GM18909 (cell line): ENCODE data around the gene MBTPS2.
"Not testable (repeated sequence)": the region's sequence is repeated elsewhere in the genome, so short reads cannot be mapped to it uniquely, and the experiment has no call there.

Source experiments
- ATAC-seq: cut with Tn5 transposase; IDR thresholded peaks from one replicate; pipeline ENCODE4 v1.9.1; 2021; ENCODE audit warnings: mild to moderate bottlenecking; ENCODE audit not compliant: unreplicated experiment, poor library complexity

The MBTPS2 gene

GRCh38 chrX:21855937-21856415 is 16.6 kb downstream of the MBTPS2 start, which contains the start of gene YY2:
TSS of gene YY2 (plus strand) at chrX:21855987. CDS start at chrX:21856485, 498 bp downstream.
- ATAC-seq: no peak

GRCh38 chrX:21856504-21856903 is 17.1 kb downstream of the MBTPS2 start:
- ATAC-seq: no peak

- no peak for ATAC-seq
Observed at GRCh38 chrX:21863241-21863640, 23.8 kb downstream of the MBTPS2 start.

- no peak for ATAC-seq
Observed at GRCh38 chrX:21865436-21865835, 26.0 kb downstream of the MBTPS2 start.

GRCh38 chrX:21870494-21870893 is 31.1 kb downstream of the MBTPS2 start:
- no peak for ATAC-seq

GRCh38 chrX:21873063-21873775 is 33.8 kb downstream of the MBTPS2 start:
- ATAC-seq: no peak

GRCh38 chrX:21874182-21874581 is 34.8 kb downstream of the MBTPS2 start:
- not testable (repeated sequence) for ATAC-seq

GRCh38 chrX:21875013-21875412 is 35.6 kb downstream of the MBTPS2 start:
- ATAC-seq: no peak

GRCh38 chrX:21881881-21882574 is 42.6 kb downstream of the MBTPS2 start:
- ATAC-seq: no peak

- ATAC-seq: no peak
Observed at GRCh38 chrX:21883258-21883657, 43.8 kb downstream of the MBTPS2 start.

- ATAC-seq: no peak
Observed at GRCh38 chrX:21885568-21885967, 46.2 kb downstream of the MBTPS2 start.

GRCh38 chrX:21905313-21905712 is 65.9 kb downstream of the MBTPS2 start:
- no peak for ATAC-seq

- no peak for ATAC-seq
Observed at GRCh38 chrX:21905953-21906352, 66.5 kb downstream of the MBTPS2 start.

- ATAC-seq: no peak
Observed at GRCh38 chrX:21907260-21907659, 67.8 kb downstream of the MBTPS2 start.

- ATAC-seq: no peak
Observed at GRCh38 chrX:21911481-21911880, 72.1 kb downstream of the MBTPS2 start.

GRCh38 chrX:21912220-21912619 is 72.8 kb downstream of the MBTPS2 start:
- ATAC-seq: no peak

GRCh38 chrX:21912989-21913388 is 73.6 kb downstream of the MBTPS2 start:
- no peak for ATAC-seq

- no peak for ATAC-seq
Observed at GRCh38 chrX:21926116-21926515, 86.7 kb downstream of the MBTPS2 start.

GRCh38 chrX:21926527-21927278 is 87.3 kb downstream of the MBTPS2 start:
- peak; percentile 80 for ATAC-seq

GRCh38 chrX:21929209-21929608 is 89.8 kb downstream of the MBTPS2 start:
- ATAC-seq: no peak

- ATAC-seq: no peak
Observed at GRCh38 chrX:21930986-21931385, 91.6 kb downstream of the MBTPS2 start.
